GM18858 (cell line): ENCODE data around the gene SERINC4.

ENCODE experiments used
- ATAC-seq: cut with Tn5 transposase; IDR thresholded peaks from one replicate; pipeline ENCODE4 v1.9.1; 2021; ENCODE audit not compliant: unreplicated experiment

Gene SERINC4

GRCh38 chr15:43799209-43799944 is 643 bp downstream of the SERINC4 start:
- ATAC-seq: no peak

GRCh38 chr15:43796566-43796965 is 3.5 kb downstream of the SERINC4 start:
- no peak for ATAC-seq

DNA sequence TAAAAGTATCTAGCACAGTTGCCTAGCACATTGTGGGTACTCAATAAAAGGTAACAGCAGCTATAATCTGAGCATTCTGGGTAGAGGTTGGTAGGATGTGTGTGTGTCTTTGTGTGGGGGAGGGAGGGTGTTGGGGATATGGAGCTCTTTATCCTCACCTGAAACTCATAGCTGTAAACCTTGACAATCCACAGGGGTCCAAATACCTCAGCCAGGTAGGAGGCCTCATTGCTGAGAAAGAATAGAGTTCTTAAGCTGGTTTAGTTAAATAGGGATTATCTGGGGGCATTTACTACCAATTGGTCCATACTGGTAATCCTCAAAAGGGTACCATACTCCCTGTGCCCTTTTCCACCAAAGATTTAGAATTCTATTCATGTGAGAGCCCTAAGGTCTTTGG is 4.0 kb downstream of the SERINC4 start:
- ATAC-seq: no peak

GRCh38 chr15:43795197-43795596 is 4.8 kb downstream of the SERINC4 start:
- no peak for ATAC-seq

- ATAC-seq: no peak
Measured at GRCh38 chr15:43794269-43795037, 5.6 kb downstream of the SERINC4 start.

GRCh38 chr15:43793647-43794046 is 6.4 kb downstream of the SERINC4 start:
- ATAC-seq: no peak

DNA sequence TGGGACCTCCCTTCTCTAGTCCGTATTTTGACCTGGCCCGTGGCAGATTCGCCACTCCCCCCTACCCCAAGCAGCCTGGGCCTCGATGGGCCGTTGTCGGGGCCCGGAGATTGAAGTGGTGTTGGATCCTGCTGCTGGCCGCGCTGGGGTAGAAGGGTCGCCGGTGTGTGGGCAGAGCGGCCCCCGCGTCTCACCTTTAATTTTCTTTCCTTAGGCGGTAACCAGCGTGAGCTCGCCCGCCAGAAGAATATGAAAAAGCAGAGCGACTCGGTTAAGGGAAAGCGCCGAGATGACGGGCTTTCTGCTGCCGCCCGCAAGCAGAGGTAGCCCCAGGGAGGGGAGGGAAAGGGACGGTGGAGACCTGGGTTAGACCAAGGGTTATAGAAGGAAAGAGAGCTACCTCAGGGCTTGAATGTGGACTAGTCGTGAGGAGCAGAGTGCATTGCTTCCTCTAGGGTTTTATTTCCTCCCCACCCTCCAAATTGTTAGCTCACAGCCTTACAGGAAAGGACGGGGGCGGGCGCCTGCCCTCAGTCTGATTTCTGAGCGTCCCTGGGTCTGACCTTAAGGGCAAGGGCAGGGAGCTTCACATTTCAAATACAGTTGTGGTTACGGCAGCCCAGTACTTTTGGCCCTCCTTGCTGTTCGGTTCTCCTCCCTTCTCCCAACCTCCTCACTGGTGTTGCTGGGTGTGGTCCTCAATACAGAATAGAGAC is 7.1 kb downstream of the SERINC4 start:
- ATAC-seq: no peak

DNA sequence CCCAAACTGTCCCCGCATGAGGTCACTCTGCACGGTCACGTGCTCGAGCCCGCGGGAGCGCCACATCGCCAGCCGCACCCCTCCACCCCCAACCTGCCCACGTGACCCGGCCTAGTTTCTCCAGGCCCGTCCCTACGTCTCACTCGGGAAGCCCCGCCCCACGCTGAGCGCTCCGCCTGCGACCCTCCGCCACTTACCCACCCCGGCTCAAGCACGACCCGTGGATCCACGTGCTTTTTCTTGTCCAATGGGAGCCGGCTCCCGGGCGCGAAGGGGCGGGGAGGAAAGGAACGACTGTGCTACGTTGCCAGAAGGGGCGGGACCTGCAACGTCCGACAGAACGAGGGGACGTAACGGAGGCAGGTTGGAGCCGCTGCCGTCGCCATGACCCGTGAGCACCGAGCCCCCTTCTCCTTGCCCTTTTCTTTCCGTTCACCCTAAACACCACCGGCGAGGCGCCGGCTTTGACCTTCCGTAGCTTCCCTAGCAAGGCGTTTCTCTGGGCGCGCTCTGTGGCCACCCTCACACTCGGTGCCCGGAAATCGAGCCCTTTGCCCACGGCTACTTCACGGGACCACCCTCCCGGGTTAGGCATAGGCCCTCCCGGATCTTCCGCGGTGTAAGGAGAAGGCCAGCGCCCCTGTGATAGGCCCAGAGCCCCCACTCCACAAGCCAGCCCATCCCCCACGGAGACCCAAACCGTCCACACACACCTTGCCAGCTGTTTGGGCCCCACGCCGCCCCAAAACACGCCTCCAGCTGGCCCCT is 7.8 kb downstream of the SERINC4 start, which contains the start of gene SERF2:
TSS of gene SERF2 (plus strand) at position 328 of the 768 bp plus-strand sequence. CDS start at position 385, 57 bp downstream.
- ATAC-seq: peak; percentile 79

DNA sequence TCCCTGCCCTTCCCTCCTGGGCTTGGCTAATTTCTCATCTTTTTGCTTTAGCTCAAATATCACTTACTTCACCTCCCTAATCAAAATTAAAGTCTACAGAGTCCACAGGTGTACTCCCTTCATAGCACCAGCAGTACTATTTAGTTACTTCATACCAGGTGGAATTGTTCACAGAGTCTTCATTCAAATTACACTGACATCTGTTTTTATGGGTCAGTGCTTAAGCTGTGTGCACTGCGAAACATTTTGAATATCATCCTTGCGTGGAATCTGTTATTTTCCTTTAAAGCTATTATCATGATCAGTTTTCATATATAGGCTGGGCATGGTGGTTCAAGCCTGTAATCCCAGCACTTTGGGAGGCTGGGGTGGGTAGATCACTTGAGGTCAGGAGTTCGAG is 10.6 kb downstream of the SERINC4 start:
- no peak for ATAC-seq

- no peak for ATAC-seq
Measured at GRCh38 chr15:43779016-43779415, 21.0 kb downstream of the SERINC4 start.

DNA sequence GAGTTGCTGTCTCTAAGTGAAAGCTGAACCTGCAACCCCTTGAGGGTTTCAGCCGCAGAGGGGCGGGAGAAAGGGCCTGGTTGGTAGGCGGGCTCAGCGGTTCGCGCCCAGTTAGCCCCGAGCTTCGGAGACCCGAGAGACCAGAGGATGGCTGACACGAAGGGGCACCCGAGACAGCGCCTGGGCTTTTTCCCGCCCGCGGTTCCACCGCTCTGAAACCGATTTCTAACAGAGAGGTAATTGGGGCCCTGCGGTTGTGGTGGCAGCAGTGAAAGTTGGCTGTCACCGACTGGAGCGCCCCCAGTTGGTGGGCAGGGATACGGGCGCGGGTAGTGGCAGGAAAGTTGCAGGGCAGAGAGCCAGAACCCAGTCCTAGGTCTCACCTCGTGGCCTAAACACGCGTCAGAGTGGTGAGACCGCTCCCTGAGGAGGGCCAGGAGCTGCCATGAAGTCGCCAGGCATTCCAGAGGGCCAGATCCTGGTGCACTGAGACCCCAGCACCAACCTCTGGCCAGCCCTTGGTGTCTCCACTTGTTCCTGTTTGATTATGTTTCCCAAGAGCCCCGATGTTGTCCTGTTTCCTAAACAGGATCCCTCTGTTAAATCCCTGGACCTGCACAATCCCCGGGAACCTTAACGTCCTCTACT is 22.6 kb downstream of the SERINC4 start:
- peak; percentile 33 for ATAC-seq

- peak; percentile 8 for ATAC-seq
Measured at GRCh38 chr15:43776718-43777266, 23.2 kb downstream of the SERINC4 start, which contains the start of gene ELL3. ELL3 (minus strand) TSS chr15:43776966; CDS start chr15:43776901, 65 bp downstream.

DNA sequence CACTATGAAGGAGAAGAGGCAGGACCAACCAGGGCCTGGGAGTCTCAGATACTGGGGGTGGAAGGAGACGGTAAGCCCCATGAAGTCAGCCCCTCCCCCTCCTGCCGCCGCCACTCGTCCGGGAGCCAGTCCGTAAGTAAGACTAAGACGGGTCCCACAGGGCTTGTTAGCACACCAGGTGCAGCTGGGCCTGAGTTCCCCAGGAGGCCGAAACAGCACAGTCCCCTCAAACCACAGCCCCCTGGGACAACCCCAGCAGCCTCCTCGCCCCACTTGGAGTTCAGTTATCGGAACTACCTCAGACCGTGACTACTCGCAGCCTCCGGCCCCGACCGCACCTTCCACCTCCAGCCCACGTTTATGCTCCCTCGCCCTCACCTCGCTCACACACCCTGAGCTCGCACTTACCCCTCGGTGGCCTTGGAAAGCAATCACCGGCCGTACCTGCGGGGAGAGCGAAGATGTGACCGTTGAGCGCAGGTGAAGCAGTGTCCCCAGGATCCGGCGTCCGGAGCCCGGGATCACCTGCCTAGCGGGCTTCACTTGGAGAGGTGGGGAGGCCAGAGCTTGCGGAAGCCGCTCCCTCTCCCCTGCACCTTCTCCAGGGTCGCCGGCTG is 23.8 kb downstream of the SERINC4 start:
- peak; percentile 51 for ATAC-seq

DNA sequence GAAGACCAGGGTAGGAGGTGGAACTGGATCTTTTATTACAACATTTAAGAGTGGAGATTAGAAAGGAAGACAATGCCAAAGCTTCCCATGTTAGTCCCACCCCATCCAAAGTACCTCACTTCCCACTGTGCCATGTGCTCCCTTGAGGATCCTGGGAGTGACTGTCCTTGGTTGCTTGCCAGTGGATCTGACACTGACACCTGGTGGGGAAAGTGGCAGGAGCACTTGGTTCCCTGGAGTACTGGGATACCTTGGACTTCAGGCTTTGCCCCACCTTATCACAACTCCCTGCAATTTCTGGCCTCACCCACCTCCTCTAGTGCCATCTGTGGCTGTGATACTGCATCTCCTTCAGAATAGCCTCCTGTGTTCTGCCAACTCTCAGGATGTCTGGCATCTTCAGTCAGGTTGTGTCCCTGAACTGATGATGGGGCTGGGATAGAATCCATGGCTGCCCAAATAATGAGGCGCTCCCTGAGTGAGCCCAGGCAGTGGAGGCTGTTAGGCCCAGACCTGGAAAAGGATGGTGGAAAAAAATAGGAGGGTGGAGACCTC is 24.5 kb downstream of the SERINC4 start:
- no peak for ATAC-seq

DNA sequence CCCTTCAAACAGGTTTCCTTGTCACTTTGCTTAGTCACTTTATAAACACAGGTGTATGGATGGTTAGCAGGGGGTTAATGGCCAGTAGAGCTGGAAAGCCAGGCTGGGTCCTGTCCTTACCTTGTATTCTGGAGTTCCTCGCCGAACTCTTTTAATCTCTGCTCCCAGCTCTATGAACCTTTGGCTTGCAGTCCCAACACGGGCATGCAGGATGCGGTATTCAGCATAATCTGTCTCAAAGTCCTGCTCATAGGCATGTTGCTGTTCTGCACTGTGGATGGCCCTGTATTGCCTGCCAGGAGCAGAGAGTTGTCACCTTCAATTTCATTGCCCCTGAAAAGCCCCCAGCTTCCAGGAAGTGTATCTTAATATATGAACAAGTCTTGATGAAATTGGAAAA is 26.0 kb downstream of the SERINC4 start:
- no peak for ATAC-seq

GRCh38 chr15:43772624-43773023 is 27.4 kb downstream of the SERINC4 start:
- no peak for ATAC-seq

GRCh38 chr15:43771816-43772215 is 28.2 kb downstream of the SERINC4 start:
- ATAC-seq: no peak

- no peak for ATAC-seq
Measured at GRCh38 chr15:43769584-43770228, 30.3 kb downstream of the SERINC4 start.
